Measurements from ENCODE around the gene PPP1R9B. TPM values are rescaled to one million over a fixed set of nuclear protein-coding genes. Genes with fewer than 3 reads are reported as not detected.

The PPP1R9B gene
- total and polyA plus RNA-seq, 9 donors, result 24.7 to 66.1 (median 48.5) TPM

DNA sequence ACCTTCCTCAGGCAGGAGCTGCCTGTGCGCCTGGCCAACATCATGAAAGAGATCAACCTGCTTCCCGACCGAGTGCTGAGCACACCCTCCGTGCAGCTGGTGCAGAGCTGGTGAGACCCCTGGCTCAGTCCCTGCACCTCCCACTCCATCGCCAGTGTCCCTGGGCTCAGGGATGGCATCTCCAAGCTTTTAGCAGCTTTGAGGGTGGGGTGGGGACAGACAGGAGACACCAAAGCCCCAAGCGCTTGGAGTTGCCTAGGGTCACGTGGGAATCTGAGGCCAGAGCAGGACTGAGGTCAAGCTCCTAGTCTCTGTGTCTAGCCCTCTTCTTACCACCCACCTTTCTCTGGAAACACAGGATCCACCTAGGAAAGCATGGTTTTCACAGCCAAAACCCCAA lies 53.0 kb downstream of the PPP1R9B start:
- H3K4me1 ChIP-seq (ENCODE audit: control insufficient read depth, insufficient read depth, low read length), result peaks cover 51% of the 10 kb centered on the region
- H3K27ac ChIP-seq (ENCODE audit: low read length), result no peak overlapping the region
- no peaks in the 10 kb centered on the region for H3K9me3 ChIP-seq (replicated peaks; ENCODE audit: control insufficient read depth, low read depth, low read length)
- H3K4me3 ChIP-seq (ENCODE audit: low read length), result no peak overlapping the region
- H3K36me3 ChIP-seq (ENCODE audit: control insufficient read depth, insufficient read depth, low read length), result peaks cover 30% of the 10 kb centered on the region
- H3K27me3 ChIP-seq (ENCODE audit: control insufficient read depth, insufficient read depth, low read length), result no peaks in the 10 kb centered on the region
- WGBS (ENCODE audit: insufficient coverage), result 85% methylated on average over 3 of the region's 7 CpGs
- no peak for DNase-seq

GRCh38 chr17:50096758-50097157 lies 53.7 kb downstream of the PPP1R9B start:
- Histone ChIP-seq H3K27me3 (ENCODE audit: control insufficient read depth, insufficient read depth, low read length) (no peaks in the 10 kb centered on the region), H3K9me3 (replicated peaks; ENCODE audit: control insufficient read depth, low read depth, low read length) (no peaks in the 10 kb centered on the region), H3K4me3 (ENCODE audit: low read length) (no peak overlapping the region), H3K27ac (ENCODE audit: low read length) (peak overlapping the region; percentile 9), H3K4me1 (ENCODE audit: control insufficient read depth, insufficient read depth, low read length) (peaks cover 44% of the 10 kb centered on the region), H3K36me3 (ENCODE audit: control insufficient read depth, insufficient read depth, low read length) (peaks cover 30% of the 10 kb centered on the region)
- DNase-seq, result no peak
- WGBS (ENCODE audit: insufficient coverage), result 45% methylated on average over 2 of the region's 3 CpGs

DNA sequence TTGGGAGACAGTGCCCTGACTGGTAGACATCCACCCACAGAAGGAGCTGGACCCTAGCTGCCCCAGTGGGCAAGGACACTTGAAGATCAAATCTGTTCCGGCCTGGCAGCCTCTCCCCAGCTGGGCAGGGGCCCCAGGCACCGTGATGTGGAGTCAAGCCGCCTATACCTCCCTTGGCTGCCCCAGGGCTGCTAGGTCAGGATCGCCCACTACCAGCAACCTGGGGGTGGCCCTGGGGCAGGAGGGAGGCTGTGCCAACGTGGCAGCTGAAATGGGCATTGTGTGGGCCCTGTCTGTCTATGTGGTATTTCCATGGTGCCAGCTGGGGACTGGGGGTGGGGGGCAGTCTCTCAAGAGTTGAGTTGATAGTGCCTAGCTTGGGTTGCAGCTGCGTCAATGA lies 54.4 kb downstream of the PPP1R9B start:
- H3K9me3 ChIP-seq (replicated peaks; ENCODE audit: control insufficient read depth, low read depth, low read length), result no peaks in the 10 kb centered on the region
- no peak for DNase-seq
- peaks cover 30% of the 10 kb centered on the region for H3K36me3 ChIP-seq (ENCODE audit: control insufficient read depth, insufficient read depth, low read length)
- peak overlapping the region; percentile 83 for H3K4me3 ChIP-seq (ENCODE audit: low read length)
- WGBS (ENCODE audit: insufficient coverage), result 21% methylated on average over 6 of the region's 6 CpGs
- H3K27ac ChIP-seq (ENCODE audit: low read length), result peak overlapping the region; percentile 76
- no peaks in the 10 kb centered on the region for H3K27me3 ChIP-seq (ENCODE audit: control insufficient read depth, insufficient read depth, low read length)
- peaks cover 38% of the 10 kb centered on the region for H3K4me1 ChIP-seq (ENCODE audit: control insufficient read depth, insufficient read depth, low read length)

GRCh38 chr17:50095626-50096037 lies 54.8 kb downstream of the PPP1R9B start:
- DNase-seq, result peak; percentile 65
- Histone ChIP-seq H3K4me3 (ENCODE audit: low read length) (peak overlapping the region; percentile 83), H3K4me1 (ENCODE audit: control insufficient read depth, insufficient read depth, low read length) (peaks cover 33% of the 10 kb centered on the region), H3K36me3 (ENCODE audit: control insufficient read depth, insufficient read depth, low read length) (peaks cover 28% of the 10 kb centered on the region), H3K9me3 (replicated peaks; ENCODE audit: control insufficient read depth, low read depth, low read length) (no peaks in the 10 kb centered on the region), H3K27me3 (ENCODE audit: control insufficient read depth, insufficient read depth, low read length) (no peaks in the 10 kb centered on the region), H3K27ac (ENCODE audit: low read length) (peak overlapping the region; percentile 76)
- WGBS (ENCODE audit: insufficient coverage), result 0% methylated on average over 11 of the region's 12 CpGs

DNA sequence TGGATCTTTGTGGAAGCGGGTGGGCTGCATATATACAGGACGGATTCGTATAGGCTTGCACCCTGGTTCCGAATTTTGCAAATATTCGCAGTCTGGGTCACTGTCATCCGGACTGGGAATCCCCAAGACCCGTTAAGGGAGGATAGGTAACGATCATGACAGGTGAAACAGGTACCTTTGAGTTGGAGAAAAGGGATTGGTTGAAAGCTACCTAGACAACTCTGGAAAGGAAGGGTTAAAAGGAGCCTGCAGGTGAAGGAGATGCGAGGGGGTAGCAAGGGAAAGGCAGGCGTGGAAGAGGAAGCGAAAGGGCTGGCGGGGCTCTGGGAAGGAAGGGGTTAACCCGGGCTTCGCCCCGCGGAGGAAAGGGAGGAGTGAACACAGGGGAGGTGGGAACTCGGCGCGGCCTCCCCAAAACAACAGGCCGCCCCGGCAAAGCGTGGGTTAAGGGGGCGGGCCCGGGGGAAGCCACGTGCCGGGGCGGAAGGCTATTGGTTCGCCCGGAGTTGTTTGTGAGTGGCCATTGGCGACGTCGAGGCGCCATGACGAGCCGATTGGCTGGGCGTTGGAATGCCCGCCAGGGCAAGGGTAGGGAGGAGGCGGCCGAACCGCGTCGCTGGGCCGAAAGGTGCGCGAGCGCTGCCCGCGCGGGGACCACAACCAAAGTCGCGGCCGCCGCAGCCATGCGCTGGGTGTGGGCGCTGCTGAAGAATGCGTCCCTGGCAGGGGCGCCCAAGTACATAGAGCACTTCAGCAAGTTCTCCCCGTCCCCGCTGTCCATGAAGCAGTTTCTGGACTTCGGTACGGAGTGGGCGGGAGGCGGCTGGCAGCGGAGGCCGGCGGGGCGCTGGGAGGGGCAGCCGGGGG lies 55.5 kb downstream of the PPP1R9B start, which contains the start of gene PDK2:
Gene PDK2 (plus strand): TSS at position 599 of the 867 bp plus-strand sequence. CDS start 85 bp downstream, at position 684.
- peak; percentile 99 for DNase-seq
- Histone ChIP-seq H3K36me3 (ENCODE audit: control insufficient read depth, insufficient read depth, low read length) (peaks cover 22% of the 10 kb centered on the region), H3K4me1 (ENCODE audit: control insufficient read depth, insufficient read depth, low read length) (peaks cover 27% of the 10 kb centered on the region), H3K27ac (ENCODE audit: low read length) (peak within 1 kb of the TSS; percentile 88), H3K27me3 (ENCODE audit: control insufficient read depth, insufficient read depth, low read length) (no peaks in the 10 kb centered on the region), H3K4me3 (ENCODE audit: low read length) (peak within 1 kb of the TSS; percentile 83), H3K9me3 (replicated peaks; ENCODE audit: control insufficient read depth, low read depth, low read length) (no peaks in the 10 kb centered on the region)
- WGBS (ENCODE audit: insufficient coverage), result under 1% methylated on average over 67 of the region's 68 CpGs

- DNase-seq, result peak; percentile 95
- H3K9me3 ChIP-seq (replicated peaks; ENCODE audit: control insufficient read depth, low read depth, low read length), result no peaks in the 10 kb centered on the region
- H3K36me3 ChIP-seq (ENCODE audit: control insufficient read depth, insufficient read depth, low read length), result peaks cover 24% of the 10 kb centered on the region
- 1% methylated on average over 21 of the region's 21 CpGs for WGBS (ENCODE audit: insufficient coverage)
- peaks cover 22% of the 10 kb centered on the region for H3K4me1 ChIP-seq (ENCODE audit: control insufficient read depth, insufficient read depth, low read length)
- H3K27me3 ChIP-seq (ENCODE audit: control insufficient read depth, insufficient read depth, low read length), result no peaks in the 10 kb centered on the region
- H3K27ac ChIP-seq (ENCODE audit: low read length), result peak overlapping the region; percentile 88
- H3K4me3 ChIP-seq (ENCODE audit: low read length), result peak overlapping the region; percentile 73
Measured at GRCh38 chr17:50094243-50094752, 56.2 kb downstream of the PPP1R9B start.

GRCh38 chr17:50093807-50094206 lies 56.7 kb downstream of the PPP1R9B start:
- no CpG with 5 or more reads among the region's 3 CpGs for WGBS (ENCODE audit: insufficient coverage)
- no peak overlapping the region for H3K4me3 ChIP-seq (ENCODE audit: low read length)
- no peak overlapping the region for H3K27ac ChIP-seq (ENCODE audit: low read length)
- no peaks in the 10 kb centered on the region for H3K27me3 ChIP-seq (ENCODE audit: control insufficient read depth, insufficient read depth, low read length)
- H3K36me3 ChIP-seq (ENCODE audit: control insufficient read depth, insufficient read depth, low read length), result peaks cover 22% of the 10 kb centered on the region
- DNase-seq, result no peak
- no peaks in the 10 kb centered on the region for H3K9me3 ChIP-seq (replicated peaks; ENCODE audit: control insufficient read depth, low read depth, low read length)
- peaks cover 22% of the 10 kb centered on the region for H3K4me1 ChIP-seq (ENCODE audit: control insufficient read depth, insufficient read depth, low read length)

- H3K9me3 ChIP-seq (replicated peaks; ENCODE audit: control insufficient read depth, low read depth, low read length), result no peaks in the 10 kb centered on the region
- no peak overlapping the region for H3K4me3 ChIP-seq (ENCODE audit: low read length)
- no peak overlapping the region for H3K27ac ChIP-seq (ENCODE audit: low read length)
- H3K4me1 ChIP-seq (ENCODE audit: control insufficient read depth, insufficient read depth, low read length), result peaks cover 20% of the 10 kb centered on the region
- no peak for DNase-seq
- 90% methylated on average over 3 of the region's 3 CpGs for WGBS (ENCODE audit: insufficient coverage)
- H3K36me3 ChIP-seq (ENCODE audit: control insufficient read depth, insufficient read depth, low read length), result peaks cover 17% of the 10 kb centered on the region
- H3K27me3 ChIP-seq (ENCODE audit: control insufficient read depth, insufficient read depth, low read length), result no peaks in the 10 kb centered on the region
Measured at GRCh38 chr17:50093246-50093645, 57.2 kb downstream of the PPP1R9B start.

DNA sequence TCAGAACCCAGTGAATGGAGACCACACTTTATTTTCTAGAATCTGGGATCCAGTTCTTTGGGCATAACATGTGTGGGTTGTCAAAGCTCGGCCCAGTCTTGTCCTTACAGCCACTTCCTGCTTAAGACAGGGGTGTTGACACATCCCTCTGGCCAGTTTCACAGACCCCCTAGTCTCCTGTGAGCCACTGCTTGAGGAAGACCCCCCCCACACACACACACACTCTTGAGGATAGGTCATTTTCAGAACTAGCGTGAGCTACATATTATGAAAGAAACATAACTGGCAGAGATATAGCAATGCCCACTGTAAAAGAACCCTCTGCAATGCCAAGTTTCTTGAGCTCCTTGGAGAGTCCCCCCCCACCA lies 58.6 kb downstream of the PPP1R9B start:
- Histone ChIP-seq H3K9me3 (replicated peaks; ENCODE audit: control insufficient read depth, low read depth, low read length) (no peaks in the 10 kb centered on the region), H3K4me3 (ENCODE audit: low read length) (no peak overlapping the region), H3K27ac (ENCODE audit: low read length) (no peak overlapping the region), H3K4me1 (ENCODE audit: control insufficient read depth, insufficient read depth, low read length) (peaks cover 17% of the 10 kb centered on the region), H3K36me3 (ENCODE audit: control insufficient read depth, insufficient read depth, low read length) (peaks cover 9% of the 10 kb centered on the region), H3K27me3 (ENCODE audit: control insufficient read depth, insufficient read depth, low read length) (no peaks in the 10 kb centered on the region)
- DNase-seq, result no peak
- no CpG with 5 or more reads among the region's 2 CpGs for WGBS (ENCODE audit: insufficient coverage)

DNA sequence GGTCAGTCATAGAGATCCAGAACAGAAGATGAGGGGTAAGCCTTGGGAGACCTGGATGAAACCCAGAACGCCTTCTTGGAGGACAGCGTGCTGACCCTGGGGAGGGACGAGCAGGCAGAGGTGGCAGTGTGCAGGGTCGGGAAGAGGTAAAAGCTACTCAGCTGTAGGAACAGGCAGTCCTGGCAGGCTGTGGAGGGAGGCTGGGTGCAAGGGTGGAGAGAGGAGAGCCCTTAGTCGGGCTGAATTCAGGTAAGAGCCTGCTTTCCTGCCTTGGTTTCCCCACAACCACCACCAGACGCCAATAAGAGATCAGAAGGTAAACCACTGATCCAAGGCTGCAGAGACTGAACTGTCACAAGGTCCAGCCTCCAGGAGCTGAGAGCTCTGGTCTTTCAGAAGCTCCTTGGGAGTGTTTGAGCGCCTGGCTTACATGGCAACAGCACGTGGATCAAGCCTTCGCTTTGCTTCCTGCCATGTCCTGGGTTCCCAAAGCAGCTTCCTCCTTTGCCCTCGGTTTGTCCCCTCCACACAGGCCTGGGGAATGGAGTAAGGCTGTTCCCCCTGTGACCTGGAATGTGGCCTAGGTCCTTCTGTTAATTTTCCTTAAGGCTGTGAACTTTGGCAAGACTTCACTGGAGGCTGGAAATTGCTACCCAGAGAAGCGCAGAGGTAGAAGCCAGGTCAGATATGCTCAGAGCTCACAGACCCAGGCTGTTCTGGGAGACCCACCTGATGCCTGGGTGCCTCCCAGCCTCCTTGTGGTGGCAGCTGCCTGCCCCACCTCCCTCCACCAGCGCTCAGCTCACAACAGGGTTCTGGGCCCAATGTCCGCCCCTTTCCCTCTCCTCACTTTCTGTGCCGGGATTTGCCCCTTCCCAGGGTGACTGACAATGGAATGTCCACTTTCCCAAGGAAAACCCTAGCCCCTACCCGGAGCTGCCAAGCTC lies 59.2 kb downstream of the PPP1R9B start:
- 55% methylated on average over 14 of the region's 15 CpGs for WGBS (ENCODE audit: insufficient coverage)
- Histone ChIP-seq H3K4me1 (ENCODE audit: control insufficient read depth, insufficient read depth, low read length) (peaks cover 11% of the 10 kb centered on the region), H3K36me3 (ENCODE audit: control insufficient read depth, insufficient read depth, low read length) (peaks cover 9% of the 10 kb centered on the region), H3K27ac (ENCODE audit: low read length) (no peak overlapping the region), H3K27me3 (ENCODE audit: control insufficient read depth, insufficient read depth, low read length) (no peaks in the 10 kb centered on the region), H3K4me3 (ENCODE audit: low read length) (no peak overlapping the region), H3K9me3 (replicated peaks; ENCODE audit: control insufficient read depth, low read depth, low read length) (no peaks in the 10 kb centered on the region)
- DNase-seq, result no peak
